DOHH2 (cell line): ENCODE data around the gene IGSF3.

Source experiments
- H3F3A ChIP-seq: fragments of 200-600 bp; sonication (generic), shearing (Covaris generic); 2 replicates; pipeline ENCODE4 v1.6.0; 2016; ENCODE audit warnings: antibody characterized with exemption, mild to moderate bottlenecking; ENCODE audit not compliant: control insufficient read depth, insufficient read depth
- H3K27ac ChIP-seq: fragments of 200-600 bp; sonication (generic); 2 replicates; pipeline ENCODE4 v1.5.1; 2014; ENCODE audit warnings: low read depth, mild to moderate bottlenecking, low read length, moderate library complexity
- H3K27me3 ChIP-seq: fragments of 200-600 bp; sonication (generic); 2 replicates; pipeline ENCODE4 v1.6.1; 2014; ENCODE audit warnings: mild to moderate bottlenecking, low read length, mixed read lengths; ENCODE audit not compliant: control insufficient read depth
- H3K36me3 ChIP-seq: fragments of 200-600 bp; sonication (generic); 2 replicates; pipeline ENCODE4 v1.6.1; 2014; ENCODE audit warnings: mild to moderate bottlenecking, low read length, moderate library complexity, mixed read lengths; ENCODE audit not compliant: control insufficient read depth
- H3K4me1 ChIP-seq: fragments of 200-600 bp; sonication (generic); 2 replicates; pipeline ENCODE4 v1.6.1; 2014; ENCODE audit warnings: mild to moderate bottlenecking, low read length, mixed read lengths; ENCODE audit not compliant: control insufficient read depth
- H3K4me2 ChIP-seq: fragments of 200-600 bp; sonication (generic); 2 replicates; pipeline ENCODE4 v1.6.0; 2014; ENCODE audit warnings: mild to moderate bottlenecking, low read length, moderate library complexity
- H3K4me3 ChIP-seq: fragments of 200-600 bp; sonication (generic); 2 replicates; pipeline ENCODE4 v1.5.1; 2014; ENCODE audit warnings: mild to moderate bottlenecking, low read length, mixed read lengths
- H3K79me2 ChIP-seq: fragments of 200-600 bp; sonication (generic); 2 replicates; pipeline ENCODE4 v1.6.1; 2014; ENCODE audit warnings: mild to moderate bottlenecking, low read length, mixed read lengths; ENCODE audit not compliant: control insufficient read depth
- H3K9me2 ChIP-seq: fragments of 200-600 bp; sonication (generic); replicated peaks from 2 replicates; pipeline ENCODE4 v1.6.1; 2014; ENCODE audit warnings: mild to moderate bottlenecking, low read length, mixed read lengths; ENCODE audit not compliant: control insufficient read depth
- H3K9me3 ChIP-seq: fragments of 200-600 bp; sonication (generic); 2 replicates; pipeline ENCODE4 v1.6.1; 2014; ENCODE audit warnings: antibody characterized with exemption, low read length, mixed read lengths; ENCODE audit not compliant: control insufficient read depth, insufficient read depth
- H4K20me1 ChIP-seq: fragments of 200-600 bp; sonication (generic); 2 replicates; pipeline ENCODE4 v1.6.0; 2014; ENCODE audit warnings: low read depth, mild to moderate bottlenecking, antibody characterized with exemption, low read length, moderate library complexity; ENCODE audit not compliant: control insufficient read depth, insufficient read depth
- CTCF ChIP-seq: fragments of 200-600 bp; sonication (generic); IDR thresholded peaks from one replicate; pipeline ENCODE4 v1.5.1; 2014; ENCODE audit warnings: antibody characterized with exemption, mild to moderate bottlenecking, low read depth, low read length; ENCODE audit not compliant: poor library complexity, severe bottlenecking
- EZH2phosphoT487 ChIP-seq: fragments of 200-600 bp; sonication (generic); IDR thresholded peaks from 2 replicates; pipeline ENCODE4 v1.6.1; 2017; ENCODE audit warnings: borderline replicate concordance, mild to moderate bottlenecking, antibody characterized with exemption, low read length, moderate library complexity, mixed read lengths

IGSF3 gene

GRCh38 chr1:116553386-116554115, 114.0 kb downstream of the IGSF3 start:
- H3K79me2 ChIP-seq = peaks cover 3% of the 10 kb centered on the region; the same call in 1 of the 2 replicates
- no peaks in the 10 kb centered on the region for H3K27me3 ChIP-seq
- H3K36me3 ChIP-seq = no peaks in the 10 kb centered on the region
- no peaks in the 10 kb centered on the region; the same call in 1 of the 2 replicates for H3K9me2 ChIP-seq
- no peak overlapping the region for H3K4me2 ChIP-seq
- H3K9me3 ChIP-seq = no peaks in the 10 kb centered on the region
- no peaks in the 10 kb centered on the region for H3F3A ChIP-seq
- no peak for TF ChIP-seq EZH2phosphoT487
- TF ChIP-seq CTCF = no peak
- H4K20me1 ChIP-seq = no peaks in the 10 kb centered on the region
- H3K27ac ChIP-seq = no peak overlapping the region
- H3K4me3 ChIP-seq = no peak overlapping the region
- H3K4me1 ChIP-seq = peaks cover 3% of the 10 kb centered on the region; the same call in 1 of the 2 replicates

- H4K20me1 ChIP-seq = no peaks in the 10 kb centered on the region
- no peaks in the 10 kb centered on the region for H3K9me2 ChIP-seq
- no peaks in the 10 kb centered on the region for H3F3A ChIP-seq
- no peak overlapping the region for H3K4me2 ChIP-seq
- no peaks in the 10 kb centered on the region for H3K36me3 ChIP-seq
- H3K9me3 ChIP-seq = no peaks in the 10 kb centered on the region
- no peaks in the 10 kb centered on the region for H3K79me2 ChIP-seq
- no peak overlapping the region for H3K27ac ChIP-seq
- TF ChIP-seq CTCF (no peak), EZH2phosphoT487 (no peak)
- no peaks in the 10 kb centered on the region for H3K27me3 ChIP-seq
- peaks cover 24% of the 10 kb centered on the region for H3K4me1 ChIP-seq
- no peak overlapping the region for H3K4me3 ChIP-seq
Observed at GRCh38 chr1:116546354-116546977, 121.1 kb downstream of the IGSF3 start.

- Histone ChIP-seq H3K9me3 (no peaks in the 10 kb centered on the region), H3K4me3 (no peak overlapping the region; the same call in 1 of the 2 replicates), H4K20me1 (no peaks in the 10 kb centered on the region), H3K9me2 (no peaks in the 10 kb centered on the region), H3K4me2 (peak overlapping the region; percentile 51), H3K4me1 (peaks cover 27% of the 10 kb centered on the region), H3K27me3 (no peaks in the 10 kb centered on the region), H3K36me3 (no peaks in the 10 kb centered on the region), H3K27ac (no peak overlapping the region), H3K79me2 (no peaks in the 10 kb centered on the region), H3F3A (no peaks in the 10 kb centered on the region)
- no peak for TF ChIP-seq EZH2phosphoT487
- TF ChIP-seq CTCF = no peak
Observed at GRCh38 chr1:116545359-116545705, 122.2 kb downstream of the IGSF3 start.
